ACC112 (cell line): ENCODE results near the gene ZNF831.

Experiments
- H2AFZ ChIP-seq: fragments of 200-600 bp; sonication (generic); one replicate; pipeline ENCODE4 v1.6.0; 2017; ENCODE audit warnings: antibody characterized with exemption, low read length; ENCODE audit not compliant: unreplicated experiment
- H3K27ac ChIP-seq: fragments of 200-600 bp; sonication (generic); 2 replicates; pipeline ENCODE4 v1.5.1; 2014; ENCODE audit warnings: low read depth, mild to moderate bottlenecking, antibody characterized with exemption, low read length, moderate library complexity
- H3K27me3 ChIP-seq: fragments of 200-600 bp; sonication (generic); 2 replicates; pipeline ENCODE4 v1.6.1; 2014; ENCODE audit warnings: mild to moderate bottlenecking, antibody characterized with exemption, low read length, moderate library complexity, mixed read lengths; ENCODE audit not compliant: insufficient read depth
- H3K36me3 ChIP-seq: fragments of 200-600 bp; sonication (generic); 2 replicates; pipeline ENCODE4 v1.6.1; 2016; ENCODE audit warnings: mild to moderate bottlenecking, antibody characterized with exemption, low read length, moderate library complexity, mixed read lengths; ENCODE audit not compliant: insufficient read depth
- H3K4me1 ChIP-seq: fragments of 200-600 bp; sonication (generic); one replicate; pipeline ENCODE4 v1.6.1; 2016; ENCODE audit warnings: low read length, mixed read lengths; ENCODE audit not compliant: insufficient read depth, unreplicated experiment, control insufficient read depth
- H3K4me3 ChIP-seq: fragments of 200-600 bp; sonication (generic); 2 replicates; pipeline ENCODE4 v1.5.1; 2014; ENCODE audit warnings: mild to moderate bottlenecking, low read depth, low read length
- H3K79me2 ChIP-seq: fragments of 200-600 bp; sonication (generic); one replicate; pipeline ENCODE4 v1.6.0; 2016; ENCODE audit warnings: low read length; ENCODE audit not compliant: control insufficient read depth, unreplicated experiment, insufficient read depth

Gene ZNF831

GRCh38 chr20:59289994-59290393 lies 126.4 kb downstream of the ZNF831 start:
- H2AFZ ChIP-seq, result no peak overlapping the region
- H3K4me1 ChIP-seq, result no peaks in the 10 kb centered on the region
- no peak overlapping the region for H3K27ac ChIP-seq
- H3K27me3 ChIP-seq, result no peaks in the 10 kb centered on the region
- H3K4me3 ChIP-seq, result no peak overlapping the region
- H3K79me2 ChIP-seq, result no peaks in the 10 kb centered on the region
- no peaks in the 10 kb centered on the region for H3K36me3 ChIP-seq

GRCh38 chr20:59291740-59292383 lies 128.2 kb downstream of the ZNF831 start:
- Histone ChIP-seq H3K36me3 (no peaks in the 10 kb centered on the region), H3K4me3 (no peak overlapping the region), H3K79me2 (no peaks in the 10 kb centered on the region), H2AFZ (no peak overlapping the region), H3K27ac (no peak overlapping the region), H3K4me1 (no peaks in the 10 kb centered on the region), H3K27me3 (no peaks in the 10 kb centered on the region)

- no peaks in the 10 kb centered on the region for H3K36me3 ChIP-seq
- H3K4me3 ChIP-seq, result no peak overlapping the region
- H3K79me2 ChIP-seq, result no peaks in the 10 kb centered on the region
- no peaks in the 10 kb centered on the region for H3K4me1 ChIP-seq
- H3K27ac ChIP-seq, result no peak overlapping the region
- H3K27me3 ChIP-seq, result peaks cover under 1% of the 10 kb centered on the region; the same call in 1 of the 2 replicates
- H2AFZ ChIP-seq, result no peak overlapping the region
These were observed 131.9 kb downstream of the ZNF831 start for GRCh38 chr20:59295531-59295930.

GRCh38 chr20:59297686-59298085 lies 134.1 kb downstream of the ZNF831 start:
- H3K4me3 ChIP-seq, result no peak overlapping the region

DNA sequence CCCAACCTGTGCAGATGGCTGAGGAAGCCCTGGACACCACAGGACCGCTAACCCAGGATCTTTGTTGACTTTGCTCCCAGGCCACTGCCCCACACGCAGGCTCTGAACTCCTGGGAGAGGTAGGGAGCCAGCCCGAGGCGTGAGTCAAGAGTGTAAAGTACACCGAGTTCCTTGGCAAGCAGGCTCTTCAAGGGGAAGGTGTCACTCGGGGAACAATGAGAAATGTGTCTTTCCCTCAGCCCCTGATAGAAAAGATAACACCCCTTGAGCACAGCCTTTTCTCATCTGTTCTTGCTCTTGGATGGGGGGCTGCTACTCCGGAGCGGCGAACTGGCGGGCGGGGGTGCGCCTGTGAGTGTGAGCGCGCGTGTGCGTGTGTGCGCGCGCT lies 136.3 kb downstream of the ZNF831 start:
- Histone ChIP-seq H3K27me3 (peaks cover 7% of the 10 kb centered on the region; the same call in 1 of the 2 replicates), H3K4me3 (no peak overlapping the region)

More at GRCh38 chr20:59297686-59298085, 134.1 kb downstream of the ZNF831 start:
- Histone ChIP-seq H3K4me1 (no peaks in the 10 kb centered on the region), H3K36me3 (no peaks in the 10 kb centered on the region), H3K27ac (no peak overlapping the region), H2AFZ (no peak overlapping the region), H3K79me2 (no peaks in the 10 kb centered on the region), H3K27me3 (peaks cover 7% of the 10 kb centered on the region; the same call in 1 of the 2 replicates)

GRCh38 chr20:59300333-59301081 lies 136.9 kb downstream of the ZNF831 start, which contains the start of gene EDN3:
Gene EDN3 (plus strand): TSS chr20:59300611. CDS start chr20:59300813, 202 bp downstream.
- Histone ChIP-seq H3K79me2 (no peaks in the 10 kb centered on the region), H3K36me3 (no peaks in the 10 kb centered on the region), H3K27ac (no peak within 1 kb of the TSS), H2AFZ (no peak within 1 kb of the TSS), H3K27me3 (peaks cover 7% of the 10 kb centered on the region; the same call in 1 of the 2 replicates), H3K4me1 (no peaks in the 10 kb centered on the region), H3K4me3 (no peak within 1 kb of the TSS)

More for the DNA sequence above, 136.3 kb downstream of the ZNF831 start:
- Histone ChIP-seq H3K27ac (no peak overlapping the region), H2AFZ (no peak overlapping the region), H3K79me2 (no peaks in the 10 kb centered on the region), H3K4me1 (no peaks in the 10 kb centered on the region), H3K36me3 (no peaks in the 10 kb centered on the region)

DNA sequence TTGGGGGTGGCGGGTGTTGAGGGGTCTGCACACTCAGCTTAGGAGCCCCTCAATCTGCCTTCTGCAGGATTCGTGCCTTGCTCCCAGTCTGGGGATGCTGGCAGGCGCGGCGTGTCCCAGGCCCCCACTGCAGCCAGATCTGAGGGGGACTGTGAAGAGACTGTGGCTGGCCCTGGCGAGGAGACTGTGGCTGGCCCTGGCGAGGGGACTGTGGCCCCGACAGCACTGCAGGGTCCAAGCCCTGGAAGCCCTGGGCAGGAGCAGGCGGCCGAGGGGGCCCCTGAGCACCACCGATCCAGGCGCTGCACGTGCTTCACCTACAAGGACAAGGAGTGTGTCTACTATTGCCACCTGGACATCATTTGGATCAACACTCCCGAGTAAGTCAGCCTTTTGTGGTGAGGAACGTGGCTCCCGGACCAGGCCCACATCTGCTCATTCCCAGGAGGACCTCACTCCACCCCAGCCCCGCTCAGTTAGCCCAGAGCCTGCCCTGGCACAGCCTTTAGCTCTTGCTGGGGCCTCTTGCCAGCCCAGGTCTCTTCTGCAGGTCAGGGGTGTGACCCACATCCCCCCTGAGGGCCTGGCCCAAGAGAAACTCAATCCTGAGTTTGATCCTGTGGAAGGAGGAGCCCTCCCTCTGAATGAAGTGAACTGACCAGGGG lies 137.9 kb downstream of the ZNF831 start:
- Histone ChIP-seq H3K79me2 (no peaks in the 10 kb centered on the region), H3K4me1 (no peaks in the 10 kb centered on the region), H2AFZ (no peak overlapping the region), H3K4me3 (no peak overlapping the region), H3K27ac (no peak overlapping the region), H3K36me3 (no peaks in the 10 kb centered on the region), H3K27me3 (peaks cover 7% of the 10 kb centered on the region; the same call in 1 of the 2 replicates)

- H3K4me1 ChIP-seq, result no peaks in the 10 kb centered on the region
- no peak overlapping the region for H2AFZ ChIP-seq
- H3K27ac ChIP-seq, result no peak overlapping the region
- peaks cover 1% of the 10 kb centered on the region; the same call in 1 of the 2 replicates for H3K27me3 ChIP-seq
- no peaks in the 10 kb centered on the region for H3K79me2 ChIP-seq
- no peak overlapping the region for H3K4me3 ChIP-seq
- no peaks in the 10 kb centered on the region for H3K36me3 ChIP-seq
These were observed 142.5 kb downstream of the ZNF831 start for GRCh38 chr20:59305908-59306655.

- Histone ChIP-seq H3K27me3 (no peaks in the 10 kb centered on the region), H3K4me1 (no peaks in the 10 kb centered on the region), H2AFZ (no peak overlapping the region), H3K36me3 (no peaks in the 10 kb centered on the region), H3K79me2 (no peaks in the 10 kb centered on the region), H3K27ac (no peak overlapping the region), H3K4me3 (no peak overlapping the region)
These were observed 143.6 kb downstream of the ZNF831 start for GRCh38 chr20:59307270-59307669.
